ENCODE data around the gene PLEKHG2.

Gene PLEKHG2

GRCh38 chr19:39384839-39385568 lies 27.5 kb upstream of the PLEKHG2 start:
- no peak for DNase-seq (ENCODE audit: low read depth)

GRCh38 chr19:39385629-39386411 lies 26.6 kb upstream of the PLEKHG2 start:
- DNase-seq (ENCODE audit: low read depth): no peak

GRCh38 chr19:39386557-39386956 lies 25.9 kb upstream of the PLEKHG2 start:
- DNase-seq (ENCODE audit: low read depth): no peak

- no peak for DNase-seq (ENCODE audit: low read depth)
Observed at GRCh38 chr19:39388657-39389056, 23.8 kb upstream of the PLEKHG2 start.

GRCh38 chr19:39389631-39390414 lies 22.6 kb upstream of the PLEKHG2 start:
- DNase-seq (ENCODE audit: low read depth): no peak

GRCh38 chr19:39390451-39390750 lies 22.1 kb upstream of the PLEKHG2 start:
- no peak for DNase-seq (ENCODE audit: low read depth)

GRCh38 chr19:39390751-39391437 lies 21.6 kb upstream of the PLEKHG2 start, which contains the start of the genes MED29 and PAF1:
Gene MED29, plus strand, starts transcription at chr19:39391378. Its CDS starts 45 bp downstream, at chr19:39391423.
Gene PAF1, minus strand, starts transcription at chr19:39391106. Its CDS starts 242 bp downstream, at chr19:39390864.
- peak; percentile 100 for DNase-seq (ENCODE audit: low read depth)

- DNase-seq (ENCODE audit: low read depth): peak; percentile 75
Observed at GRCh38 chr19:39397360-39398296, 14.8 kb upstream of the PLEKHG2 start.

GRCh38 chr19:39398297-39398864 lies 14.1 kb upstream of the PLEKHG2 start:
- peak; percentile 88 for DNase-seq (ENCODE audit: low read depth)

- no peak for DNase-seq (ENCODE audit: low read depth)
Observed at GRCh38 chr19:39399668-39400050, 12.8 kb upstream of the PLEKHG2 start.

- no peak for DNase-seq (ENCODE audit: low read depth)
Observed at GRCh38 chr19:39400061-39400460, 12.4 kb upstream of the PLEKHG2 start.

- no peak for DNase-seq (ENCODE audit: low read depth)
Observed at GRCh38 chr19:39401070-39401548, 11.4 kb upstream of the PLEKHG2 start.

- no peak for DNase-seq (ENCODE audit: low read depth)
Observed at GRCh38 chr19:39401549-39402345, 10.7 kb upstream of the PLEKHG2 start.

- DNase-seq (ENCODE audit: low read depth): peak; percentile 83
Observed at GRCh38 chr19:39402346-39403300, 9.8 kb upstream of the PLEKHG2 start.

GRCh38 chr19:39403331-39404312 lies 8.8 kb upstream of the PLEKHG2 start:
- DNase-seq (ENCODE audit: low read depth): peak; percentile 100

- DNase-seq (ENCODE audit: low read depth): no peak
Observed at GRCh38 chr19:39405261-39405957, 7.1 kb upstream of the PLEKHG2 start.
